Stomach (tissue), 9 donors: ENCODE data around the gene DPH6. TPM values are rescaled to one million over a fixed set of nuclear protein-coding genes. Genes with fewer than 3 reads are reported as not detected.

Source experiments
- DNase-seq, 2 donors: peaks; one replicate each; pipeline versions ENCODE4 v3.0.0 to v3.0.0-alpha.2; 2013 to 2019
- H3K27ac ChIP-seq, 5 donors: fragments of 200-600 bp in 4 of 5; sonication (generic) in 4 of 5; one replicate each; pipeline ENCODE4 v1.5.1; 2013 to 2019; ENCODE audit warnings: mild to moderate bottlenecking in 1 of 5, moderate library complexity in 1 of 5
- H3K27me3 ChIP-seq, 3 donors: fragments of 200-600 bp; sonication (generic); one replicate each; pipeline ENCODE4 v1.5.1; 2017 to 2019; ENCODE audit warnings: mixed run types in 1 of 3
- H3K36me3 ChIP-seq, 4 donors: fragments of 200-600 bp; sonication (generic); 1 replicate in 3 of 4; 2 replicates in 1 of 4; pipeline ENCODE4 v1.5.1; 2016 to 2019
- H3K4me1 ChIP-seq, 4 donors: fragments of 200-600 bp; sonication (generic); one replicate each; pipeline ENCODE4 v1.5.1; 2016 to 2019
- H3K4me3 ChIP-seq, 4 donors: fragments of 200-600 bp; sonication (generic) in 3 of 4; one replicate each; pipeline ENCODE4 v1.5.1; 2016 to 2019; ENCODE audit warnings: mild to moderate bottlenecking in 1 of 4
- H3K9me3 ChIP-seq, 4 donors: fragments of 200-600 bp; sonication (generic); one replicate each; pipeline ENCODE4 v1.5.1; 2016 to 2019
- CTCF ChIP-seq, 7 experiments: fragments of 450-650 bp in 4 of 7; fragments of 200-600 bp in 3 of 7; sonication (generic) in 3 of 7; IDR thresholded peaks; one replicate each; pipeline ENCODE4 v1.5.1; 2016 to 2019; ENCODE audit warnings: antibody characterized with exemption in 7 of 7, control low read depth in 2 of 7, mild to moderate bottlenecking in 1 of 7
- EP300 ChIP-seq: sonication (generic); formaldehyde crosslinking; IDR thresholded peaks from one replicate; pipeline ENCODE4 v1.6.1; 2017; ENCODE audit warnings: antibody characterized with exemption
- POLR2A ChIP-seq, 4 donors: fragments of 450-650 bp; IDR thresholded peaks; one replicate each; pipeline ENCODE4 v1.6.1; 2016; ENCODE audit warnings: antibody characterized with exemption in 4 of 4, control low read depth in 2 of 4, mild to moderate bottlenecking in 1 of 4, moderate library complexity in 1 of 4
- POLR2AphosphoS5 ChIP-seq, 3 donors: sonication (generic); formaldehyde crosslinking; IDR thresholded peaks; one replicate each; pipeline ENCODE4 v1.6.1; 2016; ENCODE audit warnings: antibody characterized with exemption in 3 of 3
- WGBS, 5 donors: extraction: QIAGEN DNeasy Blood & Tissue Kit in 3 of 5; methylation state at CpG; one replicate each; pipeline versions ENCODE4 v1.1.5 to v1.1.7; 2013 to 2018; 5-methylcytosine and 5-hydroxymethylcytosine counted together
- intact Hi-C: fragments of 100-400 bp; cut with DNase I; formaldehyde crosslinking; loops from one replicate; pipeline ENCODE4 v1.15.1; 2023; ENCODE audit warnings: low total_unique reads
- polyA plus RNA-seq, 3 donors: library from polyadenylated mRNA; stranded (reverse); fragments of 200-250 nt; gene quantifications; one replicate each; pipeline ENCODE4 v1.2.3, GENCODE V29; 2013
- total RNA-seq, 5 donors: library from RNA; depleted of rRNA; stranded (reverse); fragments of >200 nt; gene quantifications; one replicate each; pipeline versions ENCODE4 v1.1.0 to v1.2.3, GENCODE V29; 2014 to 2016
- donor health status: healthy with polysubstance abuse.
- donor health status: Bipolar disorder and iron deficiency.
- donor health status: healthy.

The DPH6 gene
- total and polyA plus RNA-seq, 8 donors = 6.1 to 52.3 (median 17.7) TPM

- H3K36me3 ChIP-seq = peaks cover 0 to 10% (median 4%) of the 10 kb centered on the region in 4 donors
- peaks cover 0 to 13% (median 0%) of the 10 kb centered on the region in 4 donors for H3K9me3 ChIP-seq
- H3K27me3 ChIP-seq = no peaks in the 10 kb centered on the region
- no peak for DNase-seq
- H3K4me3 ChIP-seq = no peak overlapping the region
- intact Hi-C loops = loop anchor here (10.0 kb wide), 1 partner anchor 145 kb away; no protein-coding TSS in a partner anchor
- H3K27ac ChIP-seq = no peak overlapping the region
- no peaks in the 10 kb centered on the region for H3K4me1 ChIP-seq
- WGBS, 5 donors = 71 to 94% (median 90%) methylated on average over 3 of the region's 3 CpGs
- TF ChIP-seq CTCF (IDR thresholded peaks at IDR 0.05) (no peak), POLR2A (IDR thresholded peaks at IDR 0.05) (no peak), POLR2AphosphoS5 (IDR thresholded peaks at IDR 0.05) (no peak), EP300 (no peak)
Measured at GRCh38 chr15:35440265-35440664, 105.7 kb downstream of the DPH6 start.

GRCh38 chr15:35439291-35439690 is 106.7 kb downstream of the DPH6 start:
- H3K4me3 ChIP-seq = no peak overlapping the region
- H3K36me3 ChIP-seq = peaks cover 0 to 11% (median 5%) of the 10 kb centered on the region in 4 donors
- intact Hi-C loops = no loop called here
- H3K27me3 ChIP-seq = no peaks in the 10 kb centered on the region
- TF ChIP-seq CTCF (IDR thresholded peaks at IDR 0.05) (no peak), POLR2A (IDR thresholded peaks at IDR 0.05) (no peak), POLR2AphosphoS5 (IDR thresholded peaks at IDR 0.05) (no peak), EP300 (no peak)
- 78 to 92% (median 84%) methylated on average over 2 of the region's 2 CpGs for WGBS, 5 donors
- H3K27ac ChIP-seq = no peak overlapping the region
- H3K4me1 ChIP-seq = no peaks in the 10 kb centered on the region
- DNase-seq = peak in 1 of 2 donors; percentile 36
- peaks cover 0 to 15% (median 0%) of the 10 kb centered on the region in 4 donors for H3K9me3 ChIP-seq

- Histone ChIP-seq H3K4me3 (no peak overlapping the region), H3K27ac (no peak overlapping the region), H3K36me3 (peaks cover 0 to 11% (median 5%) of the 10 kb centered on the region in 4 donors), H3K27me3 (no peaks in the 10 kb centered on the region), H3K4me1 (no peaks in the 10 kb centered on the region), H3K9me3 (peaks cover 0 to 15% (median 0%) of the 10 kb centered on the region in 4 donors)
- 86 to 98% (median 91%) methylated on average over 5 of the region's 5 CpGs for WGBS, 5 donors
- intact Hi-C loops = no loop called here
- TF ChIP-seq POLR2AphosphoS5 (IDR thresholded peaks at IDR 0.05) = no peak
- TF ChIP-seq CTCF (IDR thresholded peaks at IDR 0.05) = no peak
- no peak for TF ChIP-seq POLR2A (IDR thresholded peaks at IDR 0.05)
- TF ChIP-seq EP300 = no peak
- DNase-seq = no peak
Measured at GRCh38 chr15:35437157-35437556, 108.8 kb downstream of the DPH6 start.

GRCh38 chr15:35436422-35436821 is 109.5 kb downstream of the DPH6 start:
- Histone ChIP-seq H3K4me1 (no peaks in the 10 kb centered on the region), H3K27me3 (no peaks in the 10 kb centered on the region), H3K4me3 (no peak overlapping the region), H3K9me3 (peaks cover 0 to 14% (median 0%) of the 10 kb centered on the region in 4 donors), H3K27ac (no peak overlapping the region), H3K36me3 (peaks cover 0 to 11% (median 5%) of the 10 kb centered on the region in 4 donors)
- no peak for DNase-seq
- intact Hi-C loops = no loop called here
- 97 to 100% (median 98%) methylated on average over 4 of the region's 4 CpGs for WGBS, 5 donors
- TF ChIP-seq EP300 (no peak), POLR2A (IDR thresholded peaks at IDR 0.05) (no peak), CTCF (IDR thresholded peaks at IDR 0.05) (no peak), POLR2AphosphoS5 (IDR thresholded peaks at IDR 0.05) (no peak)
